ENCODE results near the gene PDLIM5. TPM values are rescaled to one million over a fixed set of nuclear protein-coding genes. Genes with fewer than 3 reads are reported as not detected.

The PDLIM5 gene
- total RNA-seq, 1 donor from 2014 or later = 83.5 TPM

DNA sequence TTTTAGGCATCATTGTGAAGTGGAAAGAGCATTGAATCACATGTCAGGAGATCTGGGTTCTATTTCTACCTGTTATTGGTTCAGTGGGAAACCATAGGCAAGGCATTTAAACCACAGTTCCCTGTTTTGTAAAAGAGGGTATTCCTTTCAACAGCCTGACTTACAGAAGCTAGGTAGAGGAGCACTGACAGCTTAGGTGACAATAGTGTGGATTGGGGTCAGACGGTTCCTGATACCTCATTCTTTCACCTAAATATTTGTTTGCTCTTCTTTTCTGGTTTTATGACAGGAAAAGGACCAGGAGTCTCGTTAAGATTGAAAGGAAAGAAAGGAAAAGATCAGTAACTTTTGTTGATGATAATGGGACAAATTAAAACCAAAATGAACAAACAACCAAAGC is 15.9 kb upstream of the PDLIM5 start:
- no peaks in the 10 kb centered on the region for H3K9me3 Mint-ChIP-seq (ENCODE audit: unreplicated experiment)
- DNase-seq (ENCODE audit: low spot score) = no peak
- TF ChIP-seq, protein P1, sequence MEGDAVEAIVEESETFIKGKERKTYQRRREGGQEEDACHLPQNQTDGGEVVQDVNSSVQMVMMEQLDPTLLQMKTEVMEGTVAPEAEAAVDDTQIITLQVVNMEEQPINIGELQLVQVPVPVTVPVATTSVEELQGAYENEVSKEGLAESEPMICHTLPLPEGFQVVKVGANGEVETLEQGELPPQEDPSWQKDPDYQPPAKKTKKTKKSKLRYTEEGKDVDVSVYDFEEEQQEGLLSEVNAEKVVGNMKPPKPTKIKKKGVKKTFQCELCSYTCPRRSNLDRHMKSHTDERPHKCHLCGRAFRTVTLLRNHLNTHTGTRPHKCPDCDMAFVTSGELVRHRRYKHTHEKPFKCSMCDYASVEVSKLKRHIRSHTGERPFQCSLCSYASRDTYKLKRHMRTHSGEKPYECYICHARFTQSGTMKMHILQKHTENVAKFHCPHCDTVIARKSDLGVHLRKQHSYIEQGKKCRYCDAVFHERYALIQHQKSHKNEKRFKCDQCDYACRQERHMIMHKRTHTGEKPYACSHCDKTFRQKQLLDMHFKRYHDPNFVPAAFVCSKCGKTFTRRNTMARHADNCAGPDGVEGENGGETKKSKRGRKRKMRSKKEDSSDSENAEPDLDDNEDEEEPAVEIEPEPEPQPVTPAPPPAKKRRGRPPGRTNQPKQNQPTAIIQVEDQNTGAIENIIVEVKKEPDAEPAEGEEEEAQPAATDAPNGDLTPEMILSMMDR (IDR thresholded peaks at IDR 0.05; ENCODE audit: unreplicated experiment) = no peak
- no peaks in the 10 kb centered on the region for H3K27me3 Mint-ChIP-seq (ENCODE audit: unreplicated experiment)
- H3K36me3 Mint-ChIP-seq (ENCODE audit: low read depth, unreplicated experiment) = no peaks in the 10 kb centered on the region
- no peak overlapping the region for H3K27ac Mint-ChIP-seq (ENCODE audit: unreplicated experiment)
- H3K4me1 Mint-ChIP-seq (ENCODE audit: unreplicated experiment) = peaks cover 9% of the 10 kb centered on the region
- H3K4me3 Mint-ChIP-seq (ENCODE audit: unreplicated experiment) = no peak overlapping the region

DNA sequence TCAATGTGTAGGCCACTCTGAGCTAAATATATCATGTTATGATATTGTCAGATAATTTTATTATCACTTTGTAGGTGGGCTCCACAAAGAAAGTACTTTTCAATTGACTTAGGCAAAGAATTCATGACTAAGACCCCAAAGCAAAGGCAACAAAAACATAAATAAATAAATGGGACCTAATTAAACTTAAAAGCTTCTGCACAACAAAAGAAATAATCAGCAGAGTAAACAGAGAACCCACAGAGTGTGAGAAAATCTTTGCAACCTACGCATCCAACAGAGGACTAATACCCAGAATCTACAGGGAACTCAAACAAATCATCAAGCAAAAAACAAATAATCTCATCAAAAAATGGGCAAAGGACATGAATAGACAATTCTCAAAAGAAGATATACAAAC is 15.2 kb upstream of the PDLIM5 start:
- no peaks in the 10 kb centered on the region for H3K27me3 Mint-ChIP-seq (ENCODE audit: unreplicated experiment)
- H3K36me3 Mint-ChIP-seq (ENCODE audit: low read depth, unreplicated experiment) = no peaks in the 10 kb centered on the region
- H3K4me3 Mint-ChIP-seq (ENCODE audit: unreplicated experiment) = no peak overlapping the region
- H3K27ac Mint-ChIP-seq (ENCODE audit: unreplicated experiment) = peak overlapping the region; percentile 16
- no peak for DNase-seq (ENCODE audit: low spot score)
- H3K4me1 Mint-ChIP-seq (ENCODE audit: unreplicated experiment) = peaks cover 9% of the 10 kb centered on the region
- TF ChIP-seq, protein P1 (IDR thresholded peaks at IDR 0.05; ENCODE audit: unreplicated experiment) = no peak
- no peaks in the 10 kb centered on the region for H3K9me3 Mint-ChIP-seq (ENCODE audit: unreplicated experiment)

DNA sequence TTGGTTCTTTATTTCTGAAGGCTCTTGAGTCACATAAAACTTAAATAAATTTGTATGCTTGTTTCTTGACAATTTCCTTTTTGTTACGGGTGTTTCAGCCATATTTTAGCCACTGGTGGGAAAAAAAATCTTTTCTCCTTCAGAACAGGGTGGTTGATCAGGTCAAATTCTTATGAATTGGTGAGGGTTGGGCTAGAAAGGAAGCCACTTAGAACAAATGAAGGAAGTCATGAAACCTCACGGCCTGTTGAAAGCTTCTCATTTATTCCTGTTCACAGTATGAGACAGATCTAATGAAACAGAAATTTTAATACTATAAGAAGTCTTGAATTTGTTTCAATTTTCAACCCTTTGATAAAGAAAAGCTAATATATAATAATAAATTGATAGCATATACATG is 12.1 kb upstream of the PDLIM5 start:
- no peak for DNase-seq (ENCODE audit: low spot score)
- no peaks in the 10 kb centered on the region for H3K9me3 Mint-ChIP-seq (ENCODE audit: unreplicated experiment)
- peaks cover 9% of the 10 kb centered on the region for H3K4me1 Mint-ChIP-seq (ENCODE audit: unreplicated experiment)
- H3K36me3 Mint-ChIP-seq (ENCODE audit: low read depth, unreplicated experiment) = no peaks in the 10 kb centered on the region
- no peaks in the 10 kb centered on the region for H3K27me3 Mint-ChIP-seq (ENCODE audit: unreplicated experiment)
- no peak overlapping the region for H3K4me3 Mint-ChIP-seq (ENCODE audit: unreplicated experiment)
- TF ChIP-seq, protein P1 (IDR thresholded peaks at IDR 0.05; ENCODE audit: unreplicated experiment) = no peak
- peak overlapping the region; percentile 91 for H3K27ac Mint-ChIP-seq (ENCODE audit: unreplicated experiment)

DNA sequence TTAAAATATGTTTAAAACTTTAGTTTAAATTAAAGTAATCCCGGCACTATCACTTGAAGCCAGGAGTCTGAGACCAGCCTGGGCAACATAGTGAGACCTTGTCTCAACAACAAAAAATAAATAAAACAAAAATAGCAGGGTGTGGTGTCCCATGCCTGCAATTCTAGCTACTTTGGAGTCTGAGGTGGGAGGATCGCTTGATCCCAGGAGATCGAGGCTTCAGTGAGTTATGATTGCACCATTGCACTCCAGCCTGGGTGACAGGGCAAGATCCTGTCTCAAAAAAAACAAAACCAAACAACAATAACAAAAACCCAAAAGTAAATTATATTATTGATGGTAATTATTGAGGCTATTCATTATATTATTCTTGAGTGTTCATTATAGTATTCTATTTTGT is 9.9 kb upstream of the PDLIM5 start:
- no peaks in the 10 kb centered on the region for H3K27me3 Mint-ChIP-seq (ENCODE audit: unreplicated experiment)
- no peaks in the 10 kb centered on the region for H3K36me3 Mint-ChIP-seq (ENCODE audit: low read depth, unreplicated experiment)
- no peak overlapping the region for H3K4me3 Mint-ChIP-seq (ENCODE audit: unreplicated experiment)
- peaks cover 9% of the 10 kb centered on the region for H3K4me1 Mint-ChIP-seq (ENCODE audit: unreplicated experiment)
- TF ChIP-seq, protein P1 (IDR thresholded peaks at IDR 0.05; ENCODE audit: unreplicated experiment) = no peak
- H3K27ac Mint-ChIP-seq (ENCODE audit: unreplicated experiment) = no peak overlapping the region
- DNase-seq (ENCODE audit: low spot score) = no peak
- H3K9me3 Mint-ChIP-seq (ENCODE audit: unreplicated experiment) = no peaks in the 10 kb centered on the region

DNA sequence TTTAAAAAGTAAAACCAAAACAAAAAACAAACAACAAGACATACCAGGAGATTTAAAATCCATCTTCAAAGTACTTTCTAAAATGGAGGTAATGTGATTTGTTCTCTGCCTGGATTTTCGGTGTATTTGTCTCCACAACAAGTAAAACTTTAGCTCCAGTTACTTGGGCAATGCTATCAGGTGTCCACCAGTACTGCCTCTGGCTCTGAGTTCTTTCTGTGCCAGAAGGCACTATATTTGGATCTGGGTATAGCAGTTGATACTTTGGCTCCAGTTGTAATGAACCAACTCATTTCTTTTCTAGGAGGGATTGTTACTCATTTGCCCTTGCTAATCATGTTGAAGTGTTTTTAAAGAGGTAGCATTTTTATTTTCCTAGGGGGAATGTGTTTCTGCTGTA is 9.5 kb upstream of the PDLIM5 start:
- no peaks in the 10 kb centered on the region for H3K27me3 Mint-ChIP-seq (ENCODE audit: unreplicated experiment)
- no peak overlapping the region for H3K27ac Mint-ChIP-seq (ENCODE audit: unreplicated experiment)
- TF ChIP-seq, protein P1 (IDR thresholded peaks at IDR 0.05; ENCODE audit: unreplicated experiment) = no peak
- H3K36me3 Mint-ChIP-seq (ENCODE audit: low read depth, unreplicated experiment) = no peaks in the 10 kb centered on the region
- no peaks in the 10 kb centered on the region for H3K9me3 Mint-ChIP-seq (ENCODE audit: unreplicated experiment)
- DNase-seq (ENCODE audit: low spot score) = no peak
- peaks cover 9% of the 10 kb centered on the region for H3K4me1 Mint-ChIP-seq (ENCODE audit: unreplicated experiment)
- no peak overlapping the region for H3K4me3 Mint-ChIP-seq (ENCODE audit: unreplicated experiment)
